GM18909 (cell line): ENCODE data around the gene TEX12.
A peak's percentile ranks its signal among the peaks of the same experiment; 100 is the strongest.
"Not testable (repeated sequence)": the region's sequence is repeated elsewhere in the genome, so short reads cannot be mapped to it uniquely, and the experiment has no call there.

ENCODE experiments used
- ATAC-seq: cut with Tn5 transposase; IDR thresholded peaks from one replicate; pipeline ENCODE4 v1.9.1; 2021; ENCODE audit warnings: mild to moderate bottlenecking; ENCODE audit not compliant: unreplicated experiment, poor library complexity

The TEX12 gene

DNA sequence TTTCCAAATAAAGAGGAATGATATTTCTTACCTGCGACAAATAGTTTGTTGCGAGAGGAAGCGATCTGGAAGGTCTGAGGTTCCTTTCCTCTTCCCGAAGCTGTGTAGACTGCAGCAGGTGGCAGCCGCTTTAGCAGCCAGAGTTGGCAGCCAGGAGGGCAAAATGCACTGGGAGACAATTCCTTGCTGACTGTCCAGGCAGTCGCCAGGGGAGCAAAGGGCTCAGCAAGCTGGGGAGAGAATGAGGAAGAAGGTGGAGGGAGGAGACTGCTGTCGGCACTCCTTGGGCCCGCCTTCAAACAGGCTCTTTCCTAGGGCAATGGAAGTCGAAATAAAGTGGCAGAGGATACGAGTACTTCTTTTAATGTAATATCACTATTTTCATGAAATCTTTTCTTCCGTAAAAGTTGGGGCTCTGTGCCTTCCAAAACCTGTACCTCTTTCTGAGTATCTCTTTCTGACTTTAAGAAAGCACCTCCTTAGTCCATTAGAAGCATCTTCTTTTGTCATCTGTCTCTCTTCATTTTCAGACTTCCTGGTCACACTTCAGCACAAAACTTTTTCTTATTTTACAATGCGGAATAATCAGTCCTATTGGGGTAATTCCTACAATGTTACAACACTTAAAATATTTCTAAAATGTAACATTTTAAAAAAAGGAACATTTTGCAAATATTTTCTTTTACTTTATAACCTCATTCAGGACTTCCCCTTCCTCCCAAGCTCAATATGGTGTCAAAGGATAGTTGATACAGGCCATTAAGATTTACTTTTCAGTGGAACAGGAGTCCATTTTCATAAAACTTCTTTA, 3.1 kb upstream of the TEX12 start, which contains the start of gene IL18:
Gene IL18 (minus strand): TSS at position 220 of the 811 bp plus-strand sequence. CDS start 9,041 bp downstream, outside the sequence.
- ATAC-seq, result no peak

DNA sequence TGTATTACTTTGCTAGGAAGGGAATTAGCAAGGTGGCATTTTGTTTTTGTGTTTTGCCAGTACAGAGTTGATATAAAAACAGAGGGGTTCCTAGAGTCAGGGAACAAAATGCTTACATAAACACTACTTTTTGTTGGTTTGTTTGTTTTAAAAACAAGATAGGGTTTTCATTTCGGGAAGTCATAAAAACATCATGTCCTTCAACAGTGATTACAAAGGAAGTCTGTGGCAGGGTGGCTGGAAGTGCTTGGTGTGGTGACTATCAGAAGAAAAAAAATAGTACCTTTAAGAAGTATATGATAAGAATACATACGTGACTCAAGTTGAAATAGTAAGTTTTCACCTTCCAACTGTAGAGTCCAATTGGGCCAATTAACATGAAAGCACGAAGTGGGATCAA, 2.1 kb upstream of the TEX12 start:
- no peak for ATAC-seq

- ATAC-seq, result no peak
Measured at GRCh38 chr11:112166562-112166961, 610 bp upstream of the TEX12 start.

GRCh38 chr11:112172362-112172994, 5.3 kb downstream of the TEX12 start:
- ATAC-seq, result peak; percentile 70

- ATAC-seq, result no peak
Measured at GRCh38 chr11:112173152-112173551, 6.0 kb downstream of the TEX12 start.

GRCh38 chr11:112174789-112175598, 7.8 kb downstream of the TEX12 start, which contains the start of gene BCO2:
TSS of gene BCO2 (plus strand) at chr11:112175512. CDS start at chr11:112175602, 90 bp downstream.
- ATAC-seq, result peak; percentile 58

GRCh38 chr11:112175599-112175952, 8.4 kb downstream of the TEX12 start:
- ATAC-seq, result no peak

GRCh38 chr11:112176077-112176476, 8.9 kb downstream of the TEX12 start:
- no peak for ATAC-seq

DNA sequence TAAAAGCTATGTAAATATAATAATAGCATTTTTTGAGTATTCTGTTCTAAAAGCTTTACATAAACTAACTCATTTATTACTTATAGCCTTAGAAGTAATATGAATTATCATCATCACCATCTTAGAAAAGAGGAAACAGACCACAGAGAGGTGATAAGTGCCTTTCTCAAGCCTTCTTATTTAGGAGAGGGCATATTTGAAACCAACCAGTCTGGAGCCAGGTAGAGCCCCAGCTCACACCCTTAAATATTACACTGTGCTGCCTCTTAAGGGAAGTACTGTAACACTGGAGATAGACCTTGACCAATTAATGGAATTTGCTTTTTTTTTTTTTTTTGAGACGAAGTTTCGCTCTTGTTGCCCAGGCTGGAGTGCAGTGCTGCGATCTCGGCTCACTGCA, 10.4 kb downstream of the TEX12 start:
- ATAC-seq, result no peak

- ATAC-seq, result no peak
Measured at GRCh38 chr11:112178428-112178827, 11.3 kb downstream of the TEX12 start.

GRCh38 chr11:112178936-112179335, 11.8 kb downstream of the TEX12 start:
- ATAC-seq, result no peak

DNA sequence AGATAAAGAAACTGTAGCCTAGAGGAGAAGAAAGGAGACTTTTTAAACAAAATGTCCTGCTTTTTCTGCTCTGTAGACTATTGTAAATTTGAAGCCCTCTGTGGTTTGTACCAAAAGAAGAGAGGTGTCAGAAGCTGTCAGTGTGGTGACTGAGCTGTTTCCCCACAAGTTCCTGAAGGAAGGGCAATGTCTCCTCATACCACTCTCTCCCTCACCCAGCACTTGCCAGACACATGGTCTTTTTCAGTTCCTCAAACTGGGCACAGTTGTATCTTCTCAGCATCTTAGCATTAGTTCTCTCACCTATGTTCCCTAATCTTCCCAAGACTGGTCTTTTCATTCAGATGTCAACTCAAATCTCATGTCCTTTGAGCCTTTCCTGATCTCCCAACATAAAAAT, 12.4 kb downstream of the TEX12 start:
- peak; percentile 71 for ATAC-seq

DNA sequence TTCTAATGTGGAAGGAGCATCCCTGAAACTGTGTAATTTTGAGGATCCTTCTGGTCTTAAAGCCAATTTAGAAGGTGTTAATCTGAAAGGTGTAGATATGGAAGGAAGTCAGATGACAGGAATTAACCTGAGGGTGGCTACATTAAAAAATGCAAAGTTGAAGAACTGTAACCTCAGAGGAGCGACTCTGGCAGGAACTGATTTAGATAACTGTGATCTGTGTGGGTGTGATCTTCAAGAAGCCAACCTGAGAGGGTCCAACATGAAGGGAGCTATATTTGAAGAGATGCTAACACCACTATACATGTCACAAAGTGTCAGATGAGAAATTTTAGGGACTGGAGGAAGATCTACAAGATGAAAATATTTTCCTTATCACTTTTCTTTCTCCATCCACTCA, 15.7 kb downstream of the TEX12 start:
- no peak for ATAC-seq

DNA sequence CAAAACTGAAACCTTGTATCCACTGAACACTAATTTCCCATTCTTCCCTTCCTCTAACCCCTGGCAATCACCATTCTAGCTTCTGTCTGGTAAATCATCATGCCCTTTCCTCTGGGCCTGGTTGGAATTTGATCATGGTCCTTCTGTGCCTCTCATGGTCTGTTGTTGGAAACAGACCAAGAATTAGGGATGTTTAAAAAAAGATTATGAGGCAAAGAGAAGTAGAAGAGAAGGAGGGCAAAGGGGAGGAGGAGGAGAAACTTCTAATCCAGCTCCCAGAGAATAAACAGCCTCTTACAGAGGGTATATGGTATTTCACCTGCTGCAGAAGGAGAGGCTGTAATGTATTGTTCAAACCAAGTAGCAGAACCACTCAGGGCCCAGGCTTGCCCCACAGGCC, 18.7 kb downstream of the TEX12 start:
- no peak for ATAC-seq

DNA sequence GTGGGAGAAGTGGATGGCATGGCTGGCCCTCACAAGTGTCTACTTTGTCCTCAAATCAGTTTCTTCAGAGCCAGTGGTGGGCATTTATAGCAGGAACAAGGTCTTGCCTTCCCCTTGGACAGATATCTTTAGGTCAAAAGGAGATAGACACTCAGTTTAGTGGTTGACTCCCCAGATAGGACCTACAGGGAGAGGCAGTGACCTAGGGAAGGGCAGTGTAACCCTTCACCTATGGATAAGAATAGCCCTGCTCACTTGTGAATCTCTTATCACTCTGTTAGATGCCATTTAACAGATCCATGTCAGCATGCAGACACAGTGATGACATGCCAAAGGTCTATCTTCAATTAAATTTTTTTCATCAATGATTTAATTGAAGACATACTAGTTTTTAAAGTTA, 19.1 kb downstream of the TEX12 start:
- ATAC-seq, result no peak

DNA sequence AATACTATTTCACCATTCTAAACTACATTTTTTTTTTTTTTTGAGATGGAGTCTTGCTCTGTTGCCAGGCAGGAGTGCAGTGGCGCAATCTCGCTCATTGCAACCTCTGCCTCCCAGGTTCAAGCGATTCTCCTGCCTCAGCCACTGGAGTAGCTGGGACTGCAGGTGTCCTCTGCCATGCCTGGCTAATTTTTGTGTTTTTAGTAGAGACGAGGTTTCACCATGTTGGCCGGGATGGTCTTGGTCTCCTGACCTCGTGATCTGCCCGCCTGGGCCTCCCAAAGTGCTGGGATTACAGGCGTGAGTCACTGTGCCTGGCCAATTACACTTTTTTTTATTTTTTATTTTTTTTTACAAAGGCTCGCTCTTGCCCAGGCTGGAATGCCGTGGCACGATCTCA, 27.9 kb downstream of the TEX12 start:
- not testable (repeated sequence) for ATAC-seq

DNA sequence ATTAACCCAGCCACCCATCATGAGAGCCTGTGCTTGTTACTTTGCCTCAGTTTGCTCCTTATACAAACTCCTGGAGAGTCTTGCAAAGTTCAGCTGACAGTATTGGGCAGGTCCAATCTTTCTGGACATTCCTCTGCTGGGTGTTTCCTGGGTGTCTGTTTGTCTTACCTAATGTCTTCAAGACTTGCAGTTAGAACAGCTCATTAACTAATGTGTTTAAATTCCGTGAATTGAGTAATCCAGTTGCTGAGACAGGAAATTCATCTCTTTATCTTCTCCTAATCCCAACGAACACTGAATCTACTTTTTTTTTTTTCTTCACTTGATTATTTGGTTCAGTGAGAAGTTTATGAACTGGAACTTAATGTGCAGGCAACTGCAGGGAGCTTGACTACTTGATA, 28.8 kb downstream of the TEX12 start:
- no peak for ATAC-seq

GRCh38 chr11:112196519-112197087, 29.4 kb downstream of the TEX12 start:
- no peak for ATAC-seq

- ATAC-seq, result not testable (repeated sequence)
Measured at GRCh38 chr11:112199101-112199500, 31.9 kb downstream of the TEX12 start.

DNA sequence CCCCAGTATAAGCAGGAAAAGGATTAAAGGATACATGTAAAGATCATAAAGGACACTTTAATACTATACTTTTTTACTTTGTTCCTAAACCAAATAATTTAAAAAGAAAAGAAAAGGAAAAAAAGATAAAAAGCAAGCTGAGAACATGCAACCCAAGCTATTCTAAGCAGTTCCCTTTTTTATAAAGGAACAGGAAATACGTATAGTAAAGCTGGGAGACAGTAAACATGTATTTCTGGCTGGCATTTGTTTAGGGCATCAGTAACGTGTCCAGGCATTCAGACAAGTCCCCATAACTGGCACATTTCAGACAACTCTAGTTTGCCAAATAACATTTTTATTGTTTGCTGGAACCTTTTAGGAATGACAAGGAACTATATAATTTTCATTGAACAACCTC, 33.1 kb downstream of the TEX12 start:
- no peak for ATAC-seq

GRCh38 chr11:112206071-112206470, 38.9 kb downstream of the TEX12 start:
- no peak for ATAC-seq
